SK-N-SH (cell line): ENCODE measurements around the gene TMPRSS6.

ENCODE experiments used
- CTCF ChIP-seq: fragments of 200-600 bp; sonication (generic); IDR thresholded peaks from 2 replicates; pipeline ENCODE4 v1.6.1; 2017; ENCODE audit warnings: antibody characterized with exemption, mild to moderate bottlenecking, moderate library complexity
- GABPA ChIP-seq: IDR thresholded peaks from 2 replicates; pipeline ENCODE4 v1.4.0; 2012; ENCODE audit warnings: low read depth, mild to moderate bottlenecking
- IRF3 ChIP-seq: fragments of 150-350 bp; IDR thresholded peaks from 2 replicates; pipeline ENCODE4 v1.6.1; 2016; ENCODE audit warnings: mild to moderate bottlenecking, low read depth, low read length
- POLR2AphosphoS5 ChIP-seq: IDR thresholded peaks from 2 replicates; pipeline ENCODE4 v1.6.1; 2012; ENCODE audit warnings: low read depth, low read length
- RAD21 ChIP-seq: IDR thresholded peaks from 2 replicates; pipeline ENCODE4 v1.6.1; 2012; ENCODE audit warnings: mild to moderate bottlenecking, low read length
- RXRA ChIP-seq: IDR thresholded peaks from 2 replicates; pipeline ENCODE4 v1.4.0; 2012; ENCODE audit warnings: low read depth, mild to moderate bottlenecking, borderline replicate concordance
- TCF12 ChIP-seq: IDR thresholded peaks from 2 replicates; pipeline ENCODE4 v1.4.0; 2012
- TF ChIP-seq, protein P1 (sequence below): IDR thresholded peaks from 2 replicates; pipeline ENCODE4; 2012

DNA sequence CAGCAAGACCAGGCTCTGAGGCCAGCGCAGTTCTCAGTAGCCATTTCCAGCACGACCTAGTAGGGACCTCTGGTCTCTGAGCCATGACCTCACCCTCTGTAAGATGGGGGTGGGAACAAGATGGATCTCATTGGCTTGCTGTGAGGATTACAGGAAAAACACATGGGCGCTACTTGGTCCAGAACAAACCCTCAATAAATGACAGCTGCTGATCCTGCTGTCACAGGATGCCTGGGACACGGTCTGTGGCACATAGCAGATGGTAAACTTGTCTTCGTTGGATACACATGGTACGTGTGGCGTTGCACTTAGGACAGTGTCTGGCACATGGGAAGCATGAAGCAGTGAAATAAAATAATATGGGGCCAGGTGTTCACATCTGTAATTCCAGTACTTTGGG lies 62.5 kb downstream of the TMPRSS6 start:
- TF ChIP-seq RXRA (no peak), IRF3 (no peak), CTCF (no peak), GABPA (no peak), POLR2AphosphoS5 (no peak), RAD21 (no peak), TCF12 (no peak)
- TF ChIP-seq, protein P1, sequence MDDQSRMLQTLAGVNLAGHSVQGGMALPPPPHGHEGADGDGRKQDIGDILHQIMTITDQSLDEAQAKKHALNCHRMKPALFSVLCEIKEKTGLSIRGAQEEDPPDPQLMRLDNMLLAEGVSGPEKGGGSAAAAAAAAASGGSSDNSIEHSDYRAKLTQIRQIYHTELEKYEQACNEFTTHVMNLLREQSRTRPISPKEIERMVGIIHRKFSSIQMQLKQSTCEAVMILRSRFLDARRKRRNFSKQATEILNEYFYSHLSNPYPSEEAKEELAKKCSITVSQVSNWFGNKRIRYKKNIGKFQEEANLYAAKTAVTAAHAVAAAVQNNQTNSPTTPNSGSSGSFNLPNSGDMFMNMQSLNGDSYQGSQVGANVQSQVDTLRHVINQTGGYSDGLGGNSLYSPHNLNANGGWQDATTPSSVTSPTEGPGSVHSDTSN = no peak
